GM23338 (cell line): ENCODE measurements around the gene CPNE4. TPM values are rescaled to one million over a fixed set of nuclear protein-coding genes. Genes with fewer than 3 reads are reported as not detected.

Experiments used
- ATAC-seq: fragments of 200-7000 bp; cut with Tn5 transposase; 3 replicates; pipeline ENCODE4 v1.9.1; 2020
- DNase-seq: peaks from one replicate; pipeline ENCODE4 v3.0.0-alpha.2; 2015; ENCODE audit warnings: low spot score
- H2AFZ ChIP-seq: fragments of 200-600 bp; sonication (generic); 2 replicates; pipeline ENCODE4 v1.8.0; 2016; ENCODE audit warnings: antibody characterized with exemption, mild to moderate bottlenecking, moderate library complexity
- H3F3A ChIP-seq: fragments of 200-600 bp; sonication (generic); replicated peaks from 2 replicates; pipeline ENCODE4 v1.8.0; 2017; ENCODE audit warnings: antibody characterized with exemption, mixed run types, low read depth
- H3K27ac ChIP-seq: fragments of 200-600 bp; sonication (generic); 2 replicates; pipeline ENCODE4 v1.6.1; 2016; ENCODE audit warnings: low read depth
- H3K27me3 ChIP-seq: fragments of 200-600 bp; sonication (generic); 2 replicates; pipeline ENCODE4 v1.8.0; 2016; ENCODE audit warnings: mild to moderate bottlenecking, mixed run types, moderate library complexity; ENCODE audit not compliant: insufficient read depth
- H3K36me3 ChIP-seq: fragments of 200-600 bp; sonication (generic); 2 replicates; pipeline ENCODE4 v1.8.0; 2016; ENCODE audit warnings: mild to moderate bottlenecking; ENCODE audit not compliant: insufficient read depth
- H3K4me1 ChIP-seq: fragments of 200-600 bp; sonication (generic); 2 replicates; pipeline ENCODE4 v1.8.0; 2016; ENCODE audit warnings: mild to moderate bottlenecking, moderate library complexity; ENCODE audit not compliant: insufficient read depth
- H3K4me2 ChIP-seq: fragments of 200-600 bp; sonication (generic); 2 replicates; pipeline ENCODE4 v1.7.1; 2017; ENCODE audit warnings: mixed run types
- H3K4me3 ChIP-seq: fragments of 200-600 bp; sonication (generic); 2 replicates; pipeline ENCODE4 v1.6.1; 2016; ENCODE audit warnings: mixed run types
- H3K79me2 ChIP-seq: fragments of 200-600 bp; sonication (generic); replicated peaks from 2 replicates; pipeline ENCODE4 v1.8.0; 2017; ENCODE audit warnings: mild to moderate bottlenecking; ENCODE audit not compliant: insufficient read depth
- H3K9me2 ChIP-seq: fragments of 200-600 bp; sonication (generic); 2 replicates; pipeline ENCODE4 v1.8.0; 2017; ENCODE audit not compliant: insufficient read depth
- H4K20me1 ChIP-seq: fragments of 200-600 bp; sonication (generic); replicated peaks from 2 replicates; pipeline ENCODE4 v1.8.0; 2017; ENCODE audit warnings: mild to moderate bottlenecking; ENCODE audit not compliant: insufficient read depth
- H3K27ac Mint-ChIP-seq: 2 replicates; pipeline ENCODE4 v1.8.0; 2020; ENCODE audit warnings: inconsistent platforms, mild to moderate bottlenecking, moderate library complexity, mixed read lengths
- H3K27me3 Mint-ChIP-seq: 3 replicates; pipeline ENCODE4 v1.8.0; 2022; ENCODE audit warnings: low read depth, mild to moderate bottlenecking, moderate library complexity, mixed read lengths, inconsistent platforms; ENCODE audit not compliant: insufficient read depth, poor library complexity
- H3K36me3 Mint-ChIP-seq: 3 replicates; pipeline ENCODE4 v1.8.0; 2021; ENCODE audit warnings: low read depth, mild to moderate bottlenecking, inconsistent platforms, moderate library complexity, mixed read lengths
- H3K4me1 Mint-ChIP-seq: 3 replicates; pipeline ENCODE4 v1.8.0; 2020; ENCODE audit warnings: mild to moderate bottlenecking, inconsistent platforms, mixed read lengths
- H3K4me3 Mint-ChIP-seq: 3 replicates; pipeline ENCODE4 v1.8.0; 2021; ENCODE audit warnings: moderate library complexity, mild to moderate bottlenecking, inconsistent platforms, mixed read lengths
- H3K9me3 Mint-ChIP-seq: 3 replicates; pipeline ENCODE4 v1.8.0; 2020; ENCODE audit warnings: moderate library complexity, mild to moderate bottlenecking, inconsistent platforms, mixed read lengths
- POLR2AphosphoS5 ChIP-seq: IDR thresholded peaks from 2 replicates; pipeline ENCODE4 v1.6.1; 2016; ENCODE audit warnings: antibody characterized with exemption, low read depth
- ZNF331 ChIP-seq: fragments of 250-450 bp; sonication (Bioruptor Pico); IDR thresholded peaks from 2 replicates; pipeline ENCODE4 v1.5.0; 2020; ENCODE audit warnings: low read depth, mild to moderate bottlenecking, moderate library complexity
- polyA plus RNA-seq: library from polyadenylated mRNA; unstranded; fragments of >200 nt; fragmentation: Nextera tagmentation; extraction: Ambion mirVana; gene quantifications from 2 replicates; pipeline ENCODE4 v1.2.1, GENCODE V29; 2016
- total RNA-seq: library from RNA; depleted of rRNA; stranded (reverse); fragments of >200 nt; shearing (Covaris generic); gene quantifications from 2 replicates; pipeline ENCODE4 v1.2.3, GENCODE V29; 2014
- TF ChIP-seq, protein P1 (sequence below): fragments of 250-450 bp; sonication (Bioruptor Pico); IDR thresholded peaks from 2 replicates; pipeline ENCODE4 v1.5.0; 2020; ENCODE audit warnings: mild to moderate bottlenecking, moderate library complexity

Gene CPNE4
- total and polyA plus RNA-seq, 2 experiments from 2014 or later, result 2.0 to 6.5 TPM

DNA sequence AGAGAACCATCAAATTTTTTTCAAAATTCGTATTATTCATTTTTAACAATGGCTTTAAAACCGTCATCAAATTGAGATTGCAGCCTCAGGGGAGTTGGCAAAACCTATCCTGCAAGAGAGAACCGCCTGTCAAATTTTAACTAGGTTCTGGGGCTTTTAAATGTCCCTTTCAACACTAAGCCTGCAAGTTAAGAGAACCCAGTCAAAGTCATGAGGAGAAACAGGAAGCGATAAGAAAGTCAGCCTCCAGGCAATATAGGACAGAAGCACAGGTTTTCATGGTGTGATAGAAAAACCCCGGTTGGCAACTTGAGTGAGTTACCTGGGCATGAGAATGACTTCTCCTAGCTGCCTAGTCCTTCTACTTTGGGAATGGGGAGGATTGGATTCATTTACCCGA lies 59.8 kb downstream of the CPNE4 start (continued):
- TF ChIP-seq, protein P1, sequence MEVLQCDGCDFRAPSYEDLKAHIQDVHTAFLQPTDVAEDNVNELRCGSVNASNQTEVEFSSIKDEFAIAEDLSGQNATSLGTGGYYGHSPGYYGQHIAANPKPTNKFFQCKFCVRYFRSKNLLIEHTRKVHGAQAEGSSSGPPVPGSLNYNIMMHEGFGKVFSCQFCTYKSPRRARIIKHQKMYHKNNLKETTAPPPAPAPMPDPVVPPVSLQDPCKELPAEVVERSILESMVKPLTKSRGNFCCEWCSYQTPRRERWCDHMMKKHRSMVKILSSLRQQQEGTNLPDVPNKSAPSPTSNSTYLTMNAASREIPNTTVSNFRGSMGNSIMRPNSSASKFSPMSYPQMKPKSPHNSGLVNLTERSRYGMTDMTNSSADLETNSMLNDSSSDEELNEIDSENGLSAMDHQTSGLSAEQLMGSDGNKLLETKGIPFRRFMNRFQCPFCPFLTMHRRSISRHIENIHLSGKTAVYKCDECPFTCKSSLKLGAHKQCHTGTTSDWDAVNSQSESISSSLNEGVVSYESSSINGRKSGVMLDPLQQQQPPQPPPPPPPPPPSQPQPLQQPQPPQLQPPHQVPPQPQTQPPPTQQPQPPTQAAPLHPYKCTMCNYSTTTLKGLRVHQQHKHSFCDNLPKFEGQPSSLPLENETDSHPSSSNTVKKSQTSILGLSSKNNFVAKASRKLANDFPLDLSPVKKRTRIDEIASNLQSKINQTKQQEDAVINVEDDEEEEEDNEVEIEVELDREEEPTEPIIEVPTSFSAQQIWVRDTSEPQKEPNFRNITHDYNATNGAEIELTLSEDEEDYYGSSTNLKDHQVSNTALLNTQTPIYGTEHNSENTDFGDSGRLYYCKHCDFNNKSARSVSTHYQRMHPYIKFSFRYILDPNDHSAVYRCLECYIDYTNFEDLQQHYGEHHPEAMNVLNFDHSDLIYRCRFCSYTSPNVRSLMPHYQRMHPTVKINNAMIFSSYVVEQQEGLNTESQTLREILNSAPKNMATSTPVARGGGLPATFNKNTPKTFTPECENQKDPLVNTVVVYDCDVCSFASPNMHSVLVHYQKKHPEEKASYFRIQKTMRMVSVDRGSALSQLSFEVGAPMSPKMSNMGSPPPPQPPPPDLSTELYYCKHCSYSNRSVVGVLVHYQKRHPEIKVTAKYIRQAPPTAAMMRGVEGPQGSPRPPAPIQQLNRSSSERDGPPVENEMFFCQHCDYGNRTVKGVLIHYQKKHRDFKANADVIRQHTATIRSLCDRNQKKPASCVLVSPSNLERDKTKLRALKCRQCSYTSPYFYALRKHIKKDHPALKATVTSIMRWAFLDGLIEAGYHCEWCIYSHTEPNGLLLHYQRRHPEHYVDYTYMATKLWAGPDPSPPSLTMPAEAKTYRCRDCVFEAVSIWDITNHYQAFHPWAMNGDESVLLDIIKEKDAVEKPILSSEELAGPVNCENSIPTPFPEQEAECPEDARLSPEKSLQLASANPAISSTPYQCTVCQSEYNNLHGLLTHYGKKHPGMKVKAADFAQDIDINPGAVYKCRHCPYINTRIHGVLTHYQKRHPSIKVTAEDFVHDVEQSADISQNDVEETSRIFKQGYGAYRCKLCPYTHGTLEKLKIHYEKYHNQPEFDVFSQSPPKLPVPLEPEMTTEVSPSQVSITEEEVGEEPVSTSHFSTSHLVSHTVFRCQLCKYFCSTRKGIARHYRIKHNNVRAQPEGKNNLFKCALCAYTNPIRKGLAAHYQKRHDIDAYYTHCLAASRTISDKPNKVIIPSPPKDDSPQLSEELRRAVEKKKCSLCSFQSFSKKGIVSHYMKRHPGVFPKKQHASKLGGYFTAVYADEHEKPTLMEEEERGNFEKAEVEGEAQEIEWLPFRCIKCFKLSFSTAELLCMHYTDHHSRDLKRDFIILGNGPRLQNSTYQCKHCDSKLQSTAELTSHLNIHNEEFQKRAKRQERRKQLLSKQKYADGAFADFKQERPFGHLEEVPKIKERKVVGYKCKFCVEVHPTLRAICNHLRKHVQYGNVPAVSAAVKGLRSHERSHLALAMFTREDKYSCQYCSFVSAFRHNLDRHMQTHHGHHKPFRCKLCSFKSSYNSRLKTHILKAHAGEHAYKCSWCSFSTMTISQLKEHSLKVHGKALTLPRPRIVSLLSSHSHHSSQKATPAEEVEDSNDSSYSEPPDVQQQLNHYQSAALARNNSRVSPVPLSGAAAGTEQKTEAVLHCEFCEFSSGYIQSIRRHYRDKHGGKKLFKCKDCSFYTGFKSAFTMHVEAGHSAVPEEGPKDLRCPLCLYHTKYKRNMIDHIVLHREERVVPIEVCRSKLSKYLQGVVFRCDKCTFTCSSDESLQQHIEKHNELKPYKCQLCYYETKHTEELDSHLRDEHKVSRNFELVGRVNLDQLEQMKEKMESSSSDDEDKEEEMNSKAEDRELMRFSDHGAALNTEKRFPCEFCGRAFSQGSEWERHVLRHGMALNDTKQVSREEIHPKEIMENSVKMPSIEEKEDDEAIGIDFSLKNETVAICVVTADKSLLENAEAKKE (CRISPR knock-in tag), result no peak
- no peak for TF ChIP-seq ZNF331 (CRISPR knock-in tag)

GRCh38 chr3:131973731-131974130 lies 61.1 kb downstream of the CPNE4 start:
- 0 out of 2 replicates have a peak, but pooled peaks cover 2% of the 10 kb centered on the region for H3F3A ChIP-seq

More at GRCh38 chr3:131973731-131974130, 61.1 kb downstream of the CPNE4 start:
- Histone ChIP-seq H3K4me2 (no peak overlapping the region), H3K79me2 (no peaks in the 10 kb centered on the region), H3K27me3 (no peaks in the 10 kb centered on the region), H2AFZ (no peak overlapping the region), H3K27ac (no peak overlapping the region), H3K4me3 (no peak overlapping the region), H3K36me3 (no peaks in the 10 kb centered on the region), H3K9me2 (no peaks in the 10 kb centered on the region; the same call in 1 of the 2 replicates), H4K20me1 (no peaks in the 10 kb centered on the region), H3K4me1 (no peaks in the 10 kb centered on the region; the same call in 1 of the 2 replicates)
- peak; percentile 85 for DNase-seq
- Mint-ChIP-seq H3K27ac (no peak overlapping the region), H3K4me1 (peaks cover 12% of the 10 kb centered on the region), H3K9me3 (peaks cover 3% of the 10 kb centered on the region; the same call in 2 of the 3 replicates), H3K36me3 (no peaks in the 10 kb centered on the region), H3K4me3 (no peak overlapping the region), H3K27me3 (no peaks in the 10 kb centered on the region)
- TF ChIP-seq POLR2AphosphoS5, result no peak
- TF ChIP-seq, protein P1 (CRISPR knock-in tag), result no peak
- ATAC-seq, result peak; percentile 50; the same call in 2 of the 3 replicates
